Gastrocnemius medialis (tissue), 4 donors: ENCODE measurements around the gene ISOC1. TPM values are rescaled to one million over a fixed set of nuclear protein-coding genes. Genes with fewer than 3 reads are reported as not detected.

Experiments
- ATAC-seq, 2 donors: fragments of 150-250 bp; one replicate each; pipeline ENCODE4 v1.9.1; 2016
- DNase-seq, 2 donors: peaks; one replicate each; pipeline ENCODE4 v3.0.0-alpha.2; 2019
- H3K27ac ChIP-seq, 4 donors: fragments of 200-600 bp; sonication (generic); 1 replicate in 1 of 4; 2 replicates in 3 of 4; pipeline ENCODE4 v1.5.1; 2016 to 2018; ENCODE audit warnings: mild to moderate bottlenecking in 2 of 4, moderate library complexity in 1 of 4
- H3K27me3 ChIP-seq, 3 donors: fragments of 200-600 bp; sonication (generic) in 2 of 3; 1 replicate in 1 of 3; 2 replicates in 2 of 3; pipeline versions ENCODE4 v1.5.1 to v1.6.0; 2016 to 2019; ENCODE audit warnings: mild to moderate bottlenecking in 1 of 3, moderate library complexity in 1 of 3
- H3K36me3 ChIP-seq, 2 donors: fragments of 200-600 bp; sonication (generic) in 1 of 2; one replicate each; pipeline ENCODE4 v1.5.1; 2017 to 2018
- H3K4me1 ChIP-seq, 2 donors: fragments of 200-600 bp; sonication (generic) in 1 of 2; one replicate each; pipeline ENCODE4 v1.5.1; 2016 to 2017; ENCODE audit warnings: mild to moderate bottlenecking in 2 of 2
- H3K4me3 ChIP-seq, 4 donors: fragments of 200-600 bp; sonication (generic) in 3 of 4; 1 replicate in 1 of 4; 2 replicates in 3 of 4; pipeline ENCODE4 v1.5.1; 2016 to 2019; ENCODE audit warnings: mild to moderate bottlenecking in 2 of 4
- H3K9me3 ChIP-seq, 3 donors: fragments of 200-600 bp; sonication (generic) in 2 of 3; 1 replicate in 1 of 3; 2 replicates in 2 of 3; pipeline ENCODE4 v1.5.1; 2016 to 2019
- POLR2A ChIP-seq, 2 donors: fragments of 450-650 bp; IDR thresholded peaks; one replicate each; pipeline ENCODE4 v1.6.1; 2017; ENCODE audit warnings: antibody characterized with exemption in 2 of 2, mild to moderate bottlenecking in 2 of 2, moderate library complexity in 2 of 2
- in situ Hi-C, 4 donors: fragments of 200-750 bp; cut with MboI; loops; one replicate each; pipeline versions ENCODE4 v1.15.0 to v1.8.0; 2017; ENCODE audit warnings: low sequenced_read_pairs in 4 of 4
- intact Hi-C: fragments of 100-400 bp; cut with DNase I; formaldehyde crosslinking; loops from one replicate; pipeline ENCODE4 v1.15.1; 2023; ENCODE audit warnings: low total_unique reads
- total RNA-seq, 4 donors: library from RNA; depleted of rRNA; stranded (reverse); fragments of >200 nt; gene quantifications; one replicate each; pipeline versions ENCODE4 v1.1.0 to v1.2.3, GENCODE V29; 2016
- TF ChIP-seq, protein P1 (sequence below), 5 experiments: fragments of 450-650 bp in 3 of 5; fragments of 200-600 bp in 2 of 5; sonication (generic) in 2 of 5; IDR thresholded peaks in 4 of 5; conservative IDR thresholded peaks in 1 of 5; 1 replicate in 4 of 5; 2 replicates in 1 of 5; pipeline ENCODE4 v1.5.1; 2016 to 2019; ENCODE audit warnings: antibody characterized with exemption in 5 of 5, mild to moderate bottlenecking in 3 of 5, moderate library complexity in 3 of 5

The ISOC1 gene
- total RNA-seq, 4 donors from 2014 or later: 11.0 to 14.0 (median 12.9) TPM

DNA sequence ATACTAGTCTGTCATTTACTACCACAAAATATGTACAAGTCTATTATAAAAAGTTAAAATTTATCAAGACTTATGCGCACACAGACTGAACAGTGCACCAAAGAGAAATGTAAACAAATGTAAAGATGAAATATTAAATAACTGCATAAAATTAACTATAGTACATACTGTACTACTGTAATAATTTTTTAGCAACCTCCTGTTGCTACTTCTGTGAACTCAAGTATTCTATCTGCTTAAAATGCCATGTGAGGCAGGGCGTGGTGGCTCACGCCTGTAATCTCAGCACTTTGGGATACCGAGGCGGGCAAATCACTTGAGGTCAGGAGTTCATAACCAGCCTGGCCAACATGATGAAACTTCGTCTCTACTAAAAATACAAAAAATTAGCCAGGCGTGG lies 13.8 kb upstream of the ISOC1 start:
- intact Hi-C loops: no loop called here

DNA sequence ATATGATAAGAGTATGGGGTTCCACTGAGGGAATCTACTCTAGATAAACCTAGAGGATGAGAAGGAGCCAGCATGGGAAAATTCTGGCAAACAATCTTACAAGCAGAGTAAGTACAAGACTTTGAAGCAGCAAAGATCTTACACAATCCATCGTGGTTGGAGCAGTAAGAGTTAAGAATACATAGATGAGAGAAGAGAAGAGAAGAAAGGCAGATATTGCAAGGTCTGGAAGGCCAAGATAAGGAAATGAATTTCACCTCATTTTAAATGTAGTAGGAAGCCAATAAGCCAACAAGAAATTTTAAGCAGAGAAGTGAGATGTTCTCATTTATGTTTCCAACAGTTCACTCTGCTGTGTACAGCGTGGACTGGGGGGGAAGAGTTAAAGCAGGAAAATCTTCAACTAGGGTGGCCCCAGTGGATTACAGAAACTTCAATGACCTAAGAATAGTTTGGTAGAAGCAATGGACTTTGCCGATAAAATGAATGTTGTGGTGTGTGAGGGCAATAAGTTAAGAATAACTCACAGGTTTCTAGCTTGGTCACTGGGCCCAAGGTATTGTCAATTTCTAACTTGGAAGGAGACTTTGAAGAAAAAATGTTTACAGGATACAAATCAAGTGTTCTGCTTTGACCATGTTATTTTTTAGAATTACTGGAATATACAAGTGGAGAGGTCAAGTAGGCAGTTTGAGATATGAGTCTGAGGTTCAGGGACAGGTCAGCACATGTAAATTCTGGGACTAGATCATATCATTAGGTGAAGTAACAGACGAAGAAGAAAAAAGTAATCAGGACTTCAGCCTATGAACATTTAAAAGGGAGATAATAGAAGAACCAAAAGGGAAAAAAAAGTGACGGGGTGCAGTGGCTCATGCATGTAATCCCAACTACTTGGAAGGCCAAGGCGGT lies 12.1 kb upstream of the ISOC1 start:
- DNase-seq: no peak
- Histone ChIP-seq H3K4me3 (no peak overlapping the region), H3K27me3 (no peaks in the 10 kb centered on the region), H3K4me1 (no peaks in the 10 kb centered on the region), H3K27ac (no peak overlapping the region), H3K36me3 (no peaks in the 10 kb centered on the region), H3K9me3 (no peaks in the 10 kb centered on the region)
- TF ChIP-seq, protein P1, sequence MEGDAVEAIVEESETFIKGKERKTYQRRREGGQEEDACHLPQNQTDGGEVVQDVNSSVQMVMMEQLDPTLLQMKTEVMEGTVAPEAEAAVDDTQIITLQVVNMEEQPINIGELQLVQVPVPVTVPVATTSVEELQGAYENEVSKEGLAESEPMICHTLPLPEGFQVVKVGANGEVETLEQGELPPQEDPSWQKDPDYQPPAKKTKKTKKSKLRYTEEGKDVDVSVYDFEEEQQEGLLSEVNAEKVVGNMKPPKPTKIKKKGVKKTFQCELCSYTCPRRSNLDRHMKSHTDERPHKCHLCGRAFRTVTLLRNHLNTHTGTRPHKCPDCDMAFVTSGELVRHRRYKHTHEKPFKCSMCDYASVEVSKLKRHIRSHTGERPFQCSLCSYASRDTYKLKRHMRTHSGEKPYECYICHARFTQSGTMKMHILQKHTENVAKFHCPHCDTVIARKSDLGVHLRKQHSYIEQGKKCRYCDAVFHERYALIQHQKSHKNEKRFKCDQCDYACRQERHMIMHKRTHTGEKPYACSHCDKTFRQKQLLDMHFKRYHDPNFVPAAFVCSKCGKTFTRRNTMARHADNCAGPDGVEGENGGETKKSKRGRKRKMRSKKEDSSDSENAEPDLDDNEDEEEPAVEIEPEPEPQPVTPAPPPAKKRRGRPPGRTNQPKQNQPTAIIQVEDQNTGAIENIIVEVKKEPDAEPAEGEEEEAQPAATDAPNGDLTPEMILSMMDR (IDR thresholded peaks at IDR 0.05 in 4 of 5, conservative IDR thresholded peaks at IDR 0.05 in 1 of 5): no peak
- intact Hi-C loops (no loop called here), in situ Hi-C loops (no loop called here)
- ATAC-seq: no peak

More for the DNA sequence above, 13.8 kb upstream of the ISOC1 start:
- H3K36me3 ChIP-seq: no peaks in the 10 kb centered on the region
- in situ Hi-C loops: no loop called here
- ATAC-seq: no peak
- H3K27ac ChIP-seq: no peak overlapping the region
- H3K27me3 ChIP-seq: no peaks in the 10 kb centered on the region
- H3K4me3 ChIP-seq: no peak overlapping the region
- no peaks in the 10 kb centered on the region for H3K9me3 ChIP-seq
- no peaks in the 10 kb centered on the region for H3K4me1 ChIP-seq
- DNase-seq: no peak
- TF ChIP-seq POLR2A (IDR thresholded peaks at IDR 0.05): no peak
- TF ChIP-seq, protein P1 (IDR thresholded peaks at IDR 0.05 in 4 of 5, conservative IDR thresholded peaks at IDR 0.05 in 1 of 5): no peak

DNA sequence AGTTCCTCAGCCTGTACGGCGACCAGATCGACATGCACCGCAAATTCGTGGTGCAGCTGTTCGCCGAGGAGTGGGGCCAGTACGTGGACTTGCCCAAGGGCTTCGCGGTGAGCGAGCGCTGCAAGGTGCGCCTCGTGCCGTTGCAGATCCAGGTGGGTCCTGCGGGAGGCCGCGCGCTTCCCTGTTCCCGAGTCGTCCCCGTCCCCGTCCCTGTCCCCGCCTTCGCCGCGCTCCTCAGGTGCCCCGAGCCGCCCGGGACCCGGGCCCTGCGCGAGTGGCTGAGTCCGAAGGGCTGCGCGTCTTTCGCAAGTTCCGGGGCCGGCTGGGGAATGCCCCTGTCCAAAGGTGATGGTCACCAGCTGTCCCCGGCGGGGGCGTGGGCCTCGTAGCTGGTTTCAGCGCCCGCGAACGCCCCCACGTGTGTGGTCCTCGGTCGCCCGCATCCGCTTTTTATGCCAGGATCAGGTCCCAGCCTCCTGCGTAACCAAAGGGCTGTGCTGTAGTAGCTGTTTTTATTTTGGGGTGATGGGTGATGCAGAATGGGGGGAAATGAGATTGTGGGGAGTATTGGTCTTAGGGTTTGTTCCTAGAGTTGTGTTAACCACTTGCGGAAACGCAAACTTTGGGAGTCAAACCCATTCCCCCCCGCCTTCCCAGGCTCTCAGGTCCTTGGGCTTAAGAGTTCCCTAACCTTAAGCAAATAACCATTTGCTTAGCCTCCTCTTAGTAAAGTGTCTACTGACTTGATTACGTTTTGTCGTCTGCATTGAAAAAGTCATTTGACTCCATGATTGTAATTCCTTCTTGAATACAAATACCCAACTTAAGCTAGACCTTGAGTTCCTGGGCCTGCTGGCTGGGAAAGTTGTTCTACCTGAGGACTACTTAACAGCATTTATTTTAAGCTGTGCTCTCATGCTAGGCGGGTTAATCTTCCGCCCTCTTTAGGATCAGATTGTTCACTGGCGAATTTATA lies 663 bp downstream of the ISOC1 start:
- H3K4me3 ChIP-seq: peak overlapping the region; percentile 77 to 95 (median 88)
- ATAC-seq (peak; percentile 49 to 59), DNase-seq (peak; percentile 23 to 58)
- H3K9me3 ChIP-seq: no peaks in the 10 kb centered on the region
- H3K27ac ChIP-seq: peak overlapping the region; percentile 84 to 89 (median 85)
- H3K36me3 ChIP-seq: no peaks in the 10 kb centered on the region
- peaks cover 39 to 45% of the 10 kb centered on the region in 2 donors for H3K4me1 ChIP-seq
- intact Hi-C loops (loop anchor here (10.0 kb wide), 2 partner anchors 190 to 1220 kb away; no protein-coding TSS in a partner anchor), in situ Hi-C loops (no loop called here)
- peak; percentile 24 to 35 for TF ChIP-seq POLR2A (IDR thresholded peaks at IDR 0.05)
- TF ChIP-seq, protein P1 (IDR thresholded peaks at IDR 0.05 in 4 of 5, conservative IDR thresholded peaks at IDR 0.05 in 1 of 5): no peak
- H3K27me3 ChIP-seq: no peaks in the 10 kb centered on the region

DNA sequence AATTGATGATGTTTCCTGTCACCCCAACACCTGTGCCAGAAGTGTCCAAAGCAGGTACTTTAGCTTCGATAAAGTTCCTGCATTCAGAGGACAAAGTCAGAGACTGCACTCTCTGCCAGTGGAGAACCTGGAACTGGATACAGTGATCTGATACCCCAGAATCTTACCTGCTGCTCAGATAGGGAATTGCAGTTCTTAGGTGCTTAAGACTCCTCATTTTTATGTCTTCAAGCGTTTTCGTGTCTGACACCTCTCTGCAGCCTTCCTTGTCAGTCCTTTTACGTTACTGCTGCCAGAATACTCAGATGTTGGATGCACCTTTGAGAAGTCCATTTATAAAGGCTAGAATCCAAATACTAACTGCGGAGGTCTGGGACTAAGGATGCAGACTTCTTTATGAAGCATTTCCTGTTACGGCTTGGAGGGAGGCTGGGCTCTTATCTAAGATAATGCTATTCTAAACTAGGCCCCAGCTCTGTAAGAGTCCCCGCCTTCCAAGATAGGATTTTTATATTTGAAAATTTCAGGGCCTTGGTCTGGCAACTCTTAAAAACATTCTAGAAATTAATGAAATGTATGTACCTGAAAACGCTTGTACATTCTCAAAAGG lies 1.9 kb downstream of the ISOC1 start:
- Histone ChIP-seq H3K27me3 (no peaks in the 10 kb centered on the region), H3K4me3 (peak overlapping the region in 1 of 4 donors; percentile 92), H3K9me3 (no peaks in the 10 kb centered on the region), H3K36me3 (no peaks in the 10 kb centered on the region), H3K27ac (peak overlapping the region; percentile 84 to 89 (median 85)), H3K4me1 (peaks cover 40 to 45% of the 10 kb centered on the region in 2 donors)
- DNase-seq (no peak), ATAC-seq (no peak)
- intact Hi-C loops (loop anchor here (10.0 kb wide), 2 partner anchors 192 to 1222 kb away; no protein-coding TSS in a partner anchor), in situ Hi-C loops (no loop called here)
- TF ChIP-seq, protein P1 (IDR thresholded peaks at IDR 0.05 in 4 of 5, conservative IDR thresholded peaks at IDR 0.05 in 1 of 5): peak in 1 of 5 experiments; percentile 23
- TF ChIP-seq POLR2A (IDR thresholded peaks at IDR 0.05): no peak
